ENCODE data around the gene PUS10.

GRCh38 chr2:60966507-60967405 lies 51.3 kb downstream of the PUS10 start:
- no peak for TF ChIP-seq ZNF274 (IDR thresholded peaks at IDR 0.05; ENCODE audit: low read depth, low read length)
- TF ChIP-seq YY1 (IDR thresholded peaks at IDR 0.05; ENCODE audit: insufficient read depth, insufficient read length) = no peak

Data from NT2/D1 (cell line).